Activated naive CD4-positive, alpha-beta T cell treated with Interleukin-2 at 50 U/mL for 16 hours (primary cell): ENCODE measurements around the gene RETREG1.
"Not testable (repeated sequence)": the region's sequence is repeated elsewhere in the genome, so short reads cannot be mapped to it uniquely, and the experiment has no call there.

ENCODE experiments used
- DNase-seq: peaks from one replicate; pipeline ENCODE4 v3.0.0-alpha.2; 2020

Gene RETREG1

GRCh38 chr5:16615741-16616535 lies 859 bp downstream of the RETREG1 start:
- DNase-seq: peak; percentile 14

- no peak for DNase-seq
Measured at GRCh38 chr5:16612007-16612406, 4.8 kb downstream of the RETREG1 start.

- DNase-seq: not testable (repeated sequence)
Measured at GRCh38 chr5:16610896-16611295, 5.9 kb downstream of the RETREG1 start.

GRCh38 chr5:16609412-16609811 lies 7.4 kb downstream of the RETREG1 start:
- no peak for DNase-seq

- no peak for DNase-seq
Measured at GRCh38 chr5:16606628-16607027, 10.2 kb downstream of the RETREG1 start.

GRCh38 chr5:16603701-16604100 lies 13.1 kb downstream of the RETREG1 start:
- DNase-seq: no peak

- DNase-seq: no peak
Measured at GRCh38 chr5:16603295-16603694, 13.5 kb downstream of the RETREG1 start.

- no peak for DNase-seq
Measured at GRCh38 chr5:16602182-16602581, 14.6 kb downstream of the RETREG1 start.

- DNase-seq: no peak
Measured at GRCh38 chr5:16600946-16601345, 15.9 kb downstream of the RETREG1 start.

- DNase-seq: no peak
Measured at GRCh38 chr5:16600397-16600796, 16.4 kb downstream of the RETREG1 start.

GRCh38 chr5:16597946-16598694 lies 18.7 kb downstream of the RETREG1 start:
- DNase-seq: no peak

GRCh38 chr5:16596581-16596940 lies 20.2 kb downstream of the RETREG1 start:
- no peak for DNase-seq

- no peak for DNase-seq
Measured at GRCh38 chr5:16595881-16596580, 20.8 kb downstream of the RETREG1 start.

- DNase-seq: no peak
Measured at GRCh38 chr5:16593628-16594027, 23.2 kb downstream of the RETREG1 start.

- no peak for DNase-seq
Measured at GRCh38 chr5:16593013-16593412, 23.8 kb downstream of the RETREG1 start.

- DNase-seq: no peak
Measured at GRCh38 chr5:16592255-16592654, 24.5 kb downstream of the RETREG1 start.

GRCh38 chr5:16590685-16591084 lies 26.1 kb downstream of the RETREG1 start:
- no peak for DNase-seq

- no peak for DNase-seq
Measured at GRCh38 chr5:16589658-16590057, 27.1 kb downstream of the RETREG1 start.

GRCh38 chr5:16588434-16589214 lies 28.2 kb downstream of the RETREG1 start:
- DNase-seq: no peak

GRCh38 chr5:16586556-16586955 lies 30.2 kb downstream of the RETREG1 start:
- DNase-seq: no peak

GRCh38 chr5:16585041-16585667 lies 31.6 kb downstream of the RETREG1 start:
- no peak for DNase-seq

- DNase-seq: no peak
Measured at GRCh38 chr5:16582081-16582480, 34.7 kb downstream of the RETREG1 start.
